AG10803 (cell line): Measurements from ENCODE around the gene AKR1A1.

Experiments
- DNase-seq: peaks from one replicate; pipeline ENCODE4 v3.0.0; 2010; ENCODE audit warnings: low read depth
- H3K4me3 ChIP-seq: 2 replicates; pipeline ENCODE4 v1.5.1; 2011; ENCODE audit warnings: mild to moderate bottlenecking, low read length, control low read depth
- TF ChIP-seq, protein P1 (sequence below): conservative IDR thresholded peaks from 2 replicates; pipeline ENCODE4 v1.5.1; 2011; ENCODE audit warnings: mild to moderate bottlenecking, low read length, control low read depth, inconsistent platforms

AKR1A1 gene

DNA sequence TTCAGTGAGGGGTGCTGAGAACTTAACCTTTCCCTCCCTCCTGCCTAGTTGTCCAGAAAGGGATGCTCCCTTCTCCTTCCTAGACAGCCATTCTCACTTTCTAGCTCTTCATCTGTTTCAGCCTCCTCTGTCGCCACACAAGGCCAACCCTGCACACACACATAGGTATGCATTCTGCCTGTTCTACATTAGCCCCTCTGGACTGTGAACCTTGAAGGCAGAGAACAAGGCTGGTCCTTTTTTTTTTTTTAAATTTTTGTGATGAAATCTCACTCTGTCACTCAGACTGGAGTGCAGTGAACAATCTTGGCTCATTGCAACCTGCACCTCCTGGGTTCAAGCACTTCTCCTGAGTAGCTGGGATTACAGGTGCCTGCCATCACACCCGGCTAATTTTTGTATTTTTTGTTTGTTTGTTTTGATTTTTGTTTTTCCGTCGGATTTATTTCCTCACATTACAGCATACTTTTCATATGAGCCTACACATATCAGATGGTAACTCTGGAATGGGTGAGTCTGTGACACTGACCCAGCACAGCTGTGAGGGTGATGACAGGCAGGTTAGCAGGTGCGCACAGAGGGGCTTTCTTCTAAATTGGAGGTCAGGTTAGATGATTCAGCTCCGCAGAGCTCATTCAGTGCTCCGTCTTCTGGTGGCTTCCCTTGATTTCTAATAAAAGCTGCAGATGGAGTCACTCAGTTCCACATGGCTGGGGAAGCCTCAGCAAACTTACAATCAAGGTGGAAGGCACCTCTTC, 4.9 kb upstream of the AKR1A1 start:
- no peak for DNase-seq
- H3K4me3 ChIP-seq, result no peak overlapping the region
- TF ChIP-seq, protein P1, sequence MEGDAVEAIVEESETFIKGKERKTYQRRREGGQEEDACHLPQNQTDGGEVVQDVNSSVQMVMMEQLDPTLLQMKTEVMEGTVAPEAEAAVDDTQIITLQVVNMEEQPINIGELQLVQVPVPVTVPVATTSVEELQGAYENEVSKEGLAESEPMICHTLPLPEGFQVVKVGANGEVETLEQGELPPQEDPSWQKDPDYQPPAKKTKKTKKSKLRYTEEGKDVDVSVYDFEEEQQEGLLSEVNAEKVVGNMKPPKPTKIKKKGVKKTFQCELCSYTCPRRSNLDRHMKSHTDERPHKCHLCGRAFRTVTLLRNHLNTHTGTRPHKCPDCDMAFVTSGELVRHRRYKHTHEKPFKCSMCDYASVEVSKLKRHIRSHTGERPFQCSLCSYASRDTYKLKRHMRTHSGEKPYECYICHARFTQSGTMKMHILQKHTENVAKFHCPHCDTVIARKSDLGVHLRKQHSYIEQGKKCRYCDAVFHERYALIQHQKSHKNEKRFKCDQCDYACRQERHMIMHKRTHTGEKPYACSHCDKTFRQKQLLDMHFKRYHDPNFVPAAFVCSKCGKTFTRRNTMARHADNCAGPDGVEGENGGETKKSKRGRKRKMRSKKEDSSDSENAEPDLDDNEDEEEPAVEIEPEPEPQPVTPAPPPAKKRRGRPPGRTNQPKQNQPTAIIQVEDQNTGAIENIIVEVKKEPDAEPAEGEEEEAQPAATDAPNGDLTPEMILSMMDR, result no peak

DNA sequence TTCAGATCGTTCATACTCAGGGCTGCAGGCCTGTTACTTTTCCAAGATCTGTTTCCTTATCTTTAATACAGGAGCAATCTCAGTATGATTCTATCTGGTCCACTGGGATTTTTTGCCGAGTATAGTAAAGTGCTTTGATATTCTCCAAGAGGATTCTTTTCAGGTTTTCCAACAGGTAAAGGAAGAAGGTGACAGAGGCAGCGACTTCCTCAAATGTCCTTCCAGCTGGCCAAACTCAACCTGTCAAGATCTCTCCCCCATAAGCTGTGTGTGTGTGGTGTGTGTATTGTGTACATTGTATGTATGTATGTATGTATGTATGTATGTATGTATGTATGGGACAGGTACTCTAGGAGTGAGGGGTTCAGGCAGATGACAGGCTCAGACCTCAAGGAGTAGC, 1.1 kb downstream of the AKR1A1 start:
- DNase-seq, result no peak
- TF ChIP-seq, protein P1, result no peak
- H3K4me3 ChIP-seq, result peak overlapping the region; percentile 90

DNA sequence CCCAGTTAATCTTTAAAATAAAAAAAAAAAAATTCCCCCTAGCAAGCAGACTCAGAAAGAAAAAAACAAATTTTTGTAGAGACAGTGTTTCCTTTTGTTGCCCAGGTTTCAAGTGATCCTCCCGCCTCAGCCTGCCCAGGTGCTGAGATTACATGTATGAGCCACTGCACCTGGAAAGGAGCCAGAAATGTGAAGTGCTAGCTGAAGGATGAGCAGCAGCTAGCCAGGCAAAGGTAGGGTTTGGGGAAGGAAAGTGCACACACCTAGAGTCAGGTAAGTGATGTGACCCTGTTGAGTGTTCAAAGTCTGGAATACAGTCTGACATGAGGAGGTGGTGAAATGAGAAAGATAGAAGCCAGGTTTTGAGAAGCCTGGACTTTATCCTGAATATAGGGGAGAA, 1.7 kb downstream of the AKR1A1 start:
- no peak overlapping the region for H3K4me3 ChIP-seq
- TF ChIP-seq, protein P1, result no peak
- no peak for DNase-seq

DNA sequence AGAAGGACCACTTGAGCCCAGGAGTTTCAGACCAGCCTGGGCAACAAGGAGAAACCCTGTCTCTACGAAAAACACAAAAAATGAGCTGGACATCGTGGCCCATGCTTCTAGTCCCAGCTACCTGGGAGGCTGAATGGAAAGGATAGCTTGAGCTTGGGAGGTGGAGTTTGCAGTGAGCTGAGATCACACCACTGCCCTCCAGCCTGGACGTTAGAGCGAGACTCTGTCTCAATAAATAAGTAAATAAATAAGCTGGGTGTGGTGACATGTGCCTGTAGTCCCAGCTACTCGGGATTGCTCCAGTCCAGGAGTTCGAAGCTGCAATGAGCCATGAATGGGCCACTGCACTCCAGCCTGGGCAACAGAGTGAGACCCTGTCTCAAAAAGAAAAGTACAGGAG, 3.6 kb downstream of the AKR1A1 start:
- no peak overlapping the region for H3K4me3 ChIP-seq
- TF ChIP-seq, protein P1, result no peak

DNA sequence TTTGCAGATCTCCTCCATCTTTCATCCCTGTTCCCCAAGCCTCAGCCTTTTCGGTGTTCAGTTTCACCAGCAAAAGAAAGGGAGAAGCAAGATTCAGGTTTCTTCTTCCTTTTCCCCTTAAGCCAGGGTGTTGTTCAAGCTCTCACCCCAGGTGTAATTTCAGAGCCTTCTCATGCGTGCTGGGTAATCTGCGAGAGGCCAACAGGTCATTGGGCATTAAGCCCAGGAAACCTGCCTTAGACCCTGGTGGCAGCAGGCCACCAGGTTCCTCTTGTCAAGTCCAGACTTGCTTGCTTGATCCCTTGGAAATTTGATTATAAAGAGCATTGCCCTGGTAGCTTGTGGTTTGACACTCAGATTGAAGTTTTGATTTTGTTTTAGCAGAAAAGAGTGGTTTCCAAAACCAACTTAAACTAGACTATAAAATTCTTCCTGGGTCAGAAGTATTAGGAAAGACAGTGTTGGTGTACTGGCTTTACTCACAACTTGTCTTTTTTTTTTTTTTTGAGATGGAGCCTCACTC, 6.9 kb downstream of the AKR1A1 start:
- TF ChIP-seq, protein P1, result no peak
- H3K4me3 ChIP-seq, result no peak overlapping the region
- DNase-seq, result no peak

More for the DNA sequence above, 3.6 kb downstream of the AKR1A1 start:
- DNase-seq, result no peak

DNA sequence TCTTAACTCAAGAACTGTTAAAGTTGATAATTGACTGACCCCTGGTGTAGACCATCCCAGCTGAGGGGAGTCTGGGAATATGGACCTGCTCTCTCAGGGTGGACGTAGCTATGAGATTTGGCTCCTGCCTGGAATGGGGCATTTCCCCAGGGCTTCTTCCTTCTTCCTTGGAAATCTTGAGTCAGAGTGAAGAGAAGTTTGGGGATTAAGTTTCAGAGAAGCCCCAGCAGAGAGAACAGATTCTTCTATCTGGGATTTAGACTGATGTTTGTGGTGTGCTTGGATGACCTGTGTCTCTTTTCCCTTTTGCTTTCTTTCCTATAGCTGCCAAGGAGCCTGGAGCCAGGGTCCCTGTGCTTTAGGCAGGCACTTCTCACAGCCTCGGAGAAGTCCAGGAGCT, 13.2 kb downstream of the AKR1A1 start:
- no peak for DNase-seq
- TF ChIP-seq, protein P1, result no peak
- no peak overlapping the region for H3K4me3 ChIP-seq

DNA sequence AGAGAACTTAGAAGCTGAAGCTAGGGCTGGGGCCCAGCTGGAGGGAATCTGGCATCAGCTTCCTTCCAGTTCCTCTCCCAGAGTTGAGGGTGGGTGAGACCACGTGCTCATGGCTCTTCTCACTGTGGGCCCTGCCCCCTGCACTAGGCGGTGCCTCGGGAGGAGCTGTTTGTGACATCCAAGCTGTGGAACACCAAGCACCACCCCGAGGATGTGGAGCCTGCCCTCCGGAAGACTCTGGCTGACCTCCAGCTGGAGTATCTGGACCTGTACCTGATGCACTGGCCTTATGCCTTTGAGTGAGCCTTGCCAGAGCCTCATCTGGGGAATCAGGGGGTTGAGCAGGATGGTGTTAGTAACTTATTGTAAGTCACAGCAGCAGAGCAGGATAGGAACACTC, 16.1 kb downstream of the AKR1A1 start:
- H3K4me3 ChIP-seq, result no peak overlapping the region
- TF ChIP-seq, protein P1, result no peak
- no peak for DNase-seq
